GM12878 (cell line): ENCODE results near the gene DDX20.

ENCODE experiments used
- BRCA1 ChIP-seq: IDR thresholded peaks from 2 replicates; pipeline ENCODE4 v1.6.1; 2011; ENCODE audit warnings: low read depth, low read length, improper control_type of control experiment
- ESRRA ChIP-seq: IDR thresholded peaks from 2 replicates; pipeline ENCODE4 v1.6.1; 2012; ENCODE audit warnings: mild to moderate bottlenecking, low read length, improper control_type of control experiment
- MTA2 ChIP-seq: fragments of 450-650 bp; IDR thresholded peaks from 2 replicates; pipeline ENCODE4 v1.6.1; 2016; ENCODE audit warnings: low read depth, mild to moderate bottlenecking, moderate library complexity
- MYC ChIP-seq: IDR thresholded peaks from 2 replicates; pipeline ENCODE4 v1.6.1; 2011; ENCODE audit warnings: mild to moderate bottlenecking, low read length, moderate library complexity, inconsistent platforms; ENCODE audit not compliant: insufficient read depth, insufficient replicate concordance, insufficient read length, severe bottlenecking
- NFIC ChIP-seq: IDR thresholded peaks from 2 replicates; pipeline ENCODE4 v1.6.1; 2012; ENCODE audit warnings: low read depth, mild to moderate bottlenecking, inconsistent platforms, low read length, moderate library complexity
- POLR2A ChIP-seq: IDR thresholded peaks from 2 replicates; pipeline ENCODE4 v1.6.1; 2011; ENCODE audit warnings: low read depth, mild to moderate bottlenecking, low read length
- RAD21 ChIP-seq: IDR thresholded peaks from 2 replicates; pipeline ENCODE4 v1.6.1; 2011; ENCODE audit warnings: mild to moderate bottlenecking, low read depth, low read length, moderate library complexity; ENCODE audit not compliant: insufficient read depth
- RBBP5 ChIP-seq: fragments of 200-600 bp; sonication (generic); conservative IDR thresholded peaks from 2 replicates; pipeline ENCODE4 v1.6.1; 2016
- SKIL ChIP-seq: fragments of 450-650 bp; IDR thresholded peaks from 2 replicates; pipeline ENCODE4 v1.6.1; 2017; ENCODE audit warnings: mild to moderate bottlenecking, low read depth, inconsistent platforms; ENCODE audit not compliant: poor library complexity, severe bottlenecking
- SPI1 ChIP-seq: IDR thresholded peaks from 2 replicates; pipeline ENCODE4 v1.6.1; 2011; ENCODE audit warnings: low read depth, mild to moderate bottlenecking, low read length, moderate library complexity, borderline replicate concordance; ENCODE audit not compliant: insufficient read depth
- TF ChIP-seq, protein P1 (sequence below): fragments of 450-650 bp; IDR thresholded peaks from 2 replicates; pipeline ENCODE4 v1.6.1; 2018; ENCODE audit warnings: mild to moderate bottlenecking, low read depth, moderate library complexity; ENCODE audit not compliant: partially characterized antibody
- TF ChIP-seq, protein P2 (sequence below), 3 experiments: IDR thresholded peaks in 2 of 3; conservative IDR thresholded peaks in 1 of 3; 2 replicates each; pipeline ENCODE4 v1.5.1; 2011; ENCODE audit warnings: low read depth in 3 of 3, low read length in 3 of 3, mild to moderate bottlenecking in 3 of 3, control low read depth in 2 of 3, moderate library complexity in 2 of 3, inconsistent platforms in 1 of 3, mixed read lengths in 1 of 3; ENCODE audit not compliant: control insufficient read depth in 2 of 3, insufficient read depth in 1 of 3; ENCODE audit errors: extremely low read depth in 1 of 3
- TF ChIP-seq, protein P3 (sequence below): fragments of 450-650 bp; IDR thresholded peaks from 2 replicates; pipeline ENCODE4 v1.6.1; 2016; ENCODE audit warnings: mild to moderate bottlenecking, moderate library complexity, borderline replicate concordance

GRCh38 chr1:111729271-111729921 lies 26.3 kb upstream of the DDX20 start:
- no peak for TF ChIP-seq MYC
- no peak for TF ChIP-seq NFIC
- TF ChIP-seq, protein P1, sequence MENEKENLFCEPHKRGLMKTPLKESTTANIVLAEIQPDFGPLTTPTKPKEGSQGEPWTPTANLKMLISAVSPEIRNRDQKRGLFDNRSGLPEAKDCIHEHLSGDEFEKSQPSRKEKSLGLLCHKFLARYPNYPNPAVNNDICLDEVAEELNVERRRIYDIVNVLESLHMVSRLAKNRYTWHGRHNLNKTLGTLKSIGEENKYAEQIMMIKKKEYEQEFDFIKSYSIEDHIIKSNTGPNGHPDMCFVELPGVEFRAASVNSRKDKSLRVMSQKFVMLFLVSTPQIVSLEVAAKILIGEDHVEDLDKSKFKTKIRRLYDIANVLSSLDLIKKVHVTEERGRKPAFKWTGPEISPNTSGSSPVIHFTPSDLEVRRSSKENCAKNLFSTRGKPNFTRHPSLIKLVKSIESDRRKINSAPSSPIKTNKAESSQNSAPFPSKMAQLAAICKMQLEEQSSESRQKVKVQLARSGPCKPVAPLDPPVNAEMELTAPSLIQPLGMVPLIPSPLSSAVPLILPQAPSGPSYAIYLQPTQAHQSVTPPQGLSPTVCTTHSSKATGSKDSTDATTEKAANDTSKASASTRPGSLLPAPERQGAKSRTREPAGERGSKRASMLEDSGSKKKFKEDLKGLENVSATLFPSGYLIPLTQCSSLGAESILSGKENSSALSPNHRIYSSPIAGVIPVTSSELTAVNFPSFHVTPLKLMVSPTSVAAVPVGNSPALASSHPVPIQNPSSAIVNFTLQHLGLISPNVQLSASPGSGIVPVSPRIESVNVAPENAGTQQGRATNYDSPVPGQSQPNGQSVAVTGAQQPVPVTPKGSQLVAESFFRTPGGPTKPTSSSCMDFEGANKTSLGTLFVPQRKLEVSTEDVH = no peak
- TF ChIP-seq, protein P2, sequence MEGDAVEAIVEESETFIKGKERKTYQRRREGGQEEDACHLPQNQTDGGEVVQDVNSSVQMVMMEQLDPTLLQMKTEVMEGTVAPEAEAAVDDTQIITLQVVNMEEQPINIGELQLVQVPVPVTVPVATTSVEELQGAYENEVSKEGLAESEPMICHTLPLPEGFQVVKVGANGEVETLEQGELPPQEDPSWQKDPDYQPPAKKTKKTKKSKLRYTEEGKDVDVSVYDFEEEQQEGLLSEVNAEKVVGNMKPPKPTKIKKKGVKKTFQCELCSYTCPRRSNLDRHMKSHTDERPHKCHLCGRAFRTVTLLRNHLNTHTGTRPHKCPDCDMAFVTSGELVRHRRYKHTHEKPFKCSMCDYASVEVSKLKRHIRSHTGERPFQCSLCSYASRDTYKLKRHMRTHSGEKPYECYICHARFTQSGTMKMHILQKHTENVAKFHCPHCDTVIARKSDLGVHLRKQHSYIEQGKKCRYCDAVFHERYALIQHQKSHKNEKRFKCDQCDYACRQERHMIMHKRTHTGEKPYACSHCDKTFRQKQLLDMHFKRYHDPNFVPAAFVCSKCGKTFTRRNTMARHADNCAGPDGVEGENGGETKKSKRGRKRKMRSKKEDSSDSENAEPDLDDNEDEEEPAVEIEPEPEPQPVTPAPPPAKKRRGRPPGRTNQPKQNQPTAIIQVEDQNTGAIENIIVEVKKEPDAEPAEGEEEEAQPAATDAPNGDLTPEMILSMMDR (IDR thresholded peaks at IDR 0.05 in 2 of 3, conservative IDR thresholded peaks at IDR 0.05 in 1 of 3; ENCODE audit: control insufficient read depth in 2 of 3, extremely low read depth in 1 of 3, insufficient read depth in 1 of 3, low read depth in 3 of 3, low read length in 3 of 3) = no peak
- no peak for TF ChIP-seq SPI1
- TF ChIP-seq RAD21 = no peak
- TF ChIP-seq ESRRA = no peak
- no peak for TF ChIP-seq RBBP5
- no peak for TF ChIP-seq MTA2
- TF ChIP-seq, protein P3, sequence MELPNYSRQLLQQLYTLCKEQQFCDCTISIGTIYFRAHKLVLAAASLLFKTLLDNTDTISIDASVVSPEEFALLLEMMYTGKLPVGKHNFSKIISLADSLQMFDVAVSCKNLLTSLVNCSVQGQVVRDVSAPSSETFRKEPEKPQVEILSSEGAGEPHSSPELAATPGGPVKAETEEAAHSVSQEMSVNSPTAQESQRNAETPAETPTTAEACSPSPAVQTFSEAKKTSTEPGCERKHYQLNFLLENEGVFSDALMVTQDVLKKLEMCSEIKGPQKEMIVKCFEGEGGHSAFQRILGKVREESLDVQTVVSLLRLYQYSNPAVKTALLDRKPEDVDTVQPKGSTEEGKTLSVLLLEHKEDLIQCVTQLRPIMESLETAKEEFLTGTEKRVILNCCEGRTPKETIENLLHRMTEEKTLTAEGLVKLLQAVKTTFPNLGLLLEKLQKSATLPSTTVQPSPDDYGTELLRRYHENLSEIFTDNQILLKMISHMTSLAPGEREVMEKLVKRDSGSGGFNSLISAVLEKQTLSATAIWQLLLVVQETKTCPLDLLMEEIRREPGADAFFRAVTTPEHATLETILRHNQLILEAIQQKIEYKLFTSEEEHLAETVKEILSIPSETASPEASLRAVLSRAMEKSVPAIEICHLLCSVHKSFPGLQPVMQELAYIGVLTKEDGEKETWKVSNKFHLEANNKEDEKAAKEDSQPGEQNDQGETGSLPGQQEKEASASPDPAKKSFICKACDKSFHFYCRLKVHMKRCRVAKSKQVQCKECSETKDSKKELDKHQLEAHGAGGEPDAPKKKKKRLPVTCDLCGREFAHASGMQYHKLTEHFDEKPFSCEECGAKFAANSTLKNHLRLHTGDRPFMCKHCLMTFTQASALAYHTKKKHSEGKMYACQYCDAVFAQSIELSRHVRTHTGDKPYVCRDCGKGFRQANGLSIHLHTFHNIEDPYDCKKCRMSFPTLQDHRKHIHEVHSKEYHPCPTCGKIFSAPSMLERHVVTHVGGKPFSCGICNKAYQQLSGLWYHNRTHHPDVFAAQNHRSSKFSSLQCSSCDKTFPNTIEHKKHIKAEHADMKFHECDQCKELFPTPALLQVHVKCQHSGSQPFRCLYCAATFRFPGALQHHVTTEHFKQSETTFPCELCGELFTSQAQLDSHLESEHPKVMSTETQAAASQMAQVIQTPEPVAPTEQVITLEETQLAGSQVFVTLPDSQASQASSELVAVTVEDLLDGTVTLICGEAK = no peak
- no peak for TF ChIP-seq SKIL
- no peak for TF ChIP-seq BRCA1
- TF ChIP-seq POLR2A = no peak
